Vagina (tissue), 2 donors: ENCODE results near the gene KLK13. TPM values are rescaled to one million over a fixed set of nuclear protein-coding genes. Genes with fewer than 3 reads are reported as not detected.

Experiments
- DNase-seq, 2 donors: peaks; one replicate each; pipeline ENCODE4 v3.0.0-alpha.2; 2017; ENCODE audit errors: extremely low spot score in 2 of 2
- H3K27ac ChIP-seq: fragments of 200-600 bp; sonication (generic); one replicate; pipeline ENCODE4 v1.5.1; 2019
- H3K27me3 ChIP-seq: fragments of 200-600 bp; sonication (generic); one replicate; pipeline ENCODE4 v1.5.1; 2019
- H3K36me3 ChIP-seq, 2 donors: fragments of 200-600 bp; sonication (generic); one replicate each; pipeline ENCODE4 v1.5.1; 2017 to 2019
- H3K4me1 ChIP-seq: fragments of 200-600 bp; sonication (generic); one replicate; pipeline ENCODE4 v1.5.1; 2019
- H3K4me3 ChIP-seq, 2 donors: fragments of 200-600 bp; sonication (generic); 1 replicate in 1 of 2; 2 replicates in 1 of 2; pipeline ENCODE4 v1.5.1; 2016 to 2019
- H3K9me3 ChIP-seq: fragments of 200-600 bp; sonication (generic); one replicate; pipeline ENCODE4 v1.5.1; 2019
- CTCF ChIP-seq, 3 experiments: fragments of 450-650 bp in 2 of 3; fragments of 200-600 bp in 1 of 3; sonication (generic) in 1 of 3; IDR thresholded peaks; one replicate each; pipeline ENCODE4 v1.5.1; 2017 to 2019; ENCODE audit warnings: antibody characterized with exemption in 3 of 3, mild to moderate bottlenecking in 2 of 3, moderate library complexity in 2 of 3
- POLR2A ChIP-seq, 2 donors: fragments of 450-650 bp; IDR thresholded peaks; one replicate each; pipeline ENCODE4 v1.6.1; 2017; ENCODE audit warnings: antibody characterized with exemption in 2 of 2, mild to moderate bottlenecking in 2 of 2, moderate library complexity in 2 of 2
- POLR2AphosphoS5 ChIP-seq, 2 donors: sonication (generic); formaldehyde crosslinking; IDR thresholded peaks; one replicate each; pipeline ENCODE4 v1.9.0; 2017; ENCODE audit warnings: antibody characterized with exemption in 2 of 2, mild to moderate bottlenecking in 2 of 2, low read depth in 1 of 2; ENCODE audit not compliant: insufficient read depth in 1 of 2
- intact Hi-C: fragments of 100-400 bp; cut with DNase I; formaldehyde crosslinking; loops from one replicate; pipeline ENCODE4 v1.15.1; 2023
- total RNA-seq: library from RNA; depleted of rRNA; stranded (reverse); fragments of >200 nt; gene quantifications from one replicate; pipeline ENCODE4 v1.2.3, GENCODE V29; 2016

KLK13 gene
- total RNA-seq, 1 donor from 2014 or later, result 31.2 TPM

- H3K4me1 ChIP-seq, result peaks cover 4% of the 10 kb centered on the region
- TF ChIP-seq POLR2A (IDR thresholded peaks at IDR 0.05), result no peak
- TF ChIP-seq POLR2AphosphoS5 (IDR thresholded peaks at IDR 0.05; ENCODE audit: insufficient read depth in 1 of 2, low read depth in 1 of 2), result no peak
- H3K27me3 ChIP-seq, result no peaks in the 10 kb centered on the region
- intact Hi-C loops, result loop anchor here (10.0 kb wide), 1 partner anchor 245 kb away; no protein-coding TSS in a partner anchor
- DNase-seq, result no peak
- H3K9me3 ChIP-seq, result no peaks in the 10 kb centered on the region
- H3K4me3 ChIP-seq, result no peak overlapping the region
- H3K36me3 ChIP-seq, result no peaks in the 10 kb centered on the region
- H3K27ac ChIP-seq, result no peak overlapping the region
Observed at GRCh38 chr19:51089786-51090185, 24.9 kb upstream of the KLK13 start.

GRCh38 chr19:51086153-51086850 lies 21.4 kb upstream of the KLK13 start:
- intact Hi-C loops, result no loop called here
- no peak for DNase-seq
- Histone ChIP-seq H3K9me3 (no peaks in the 10 kb centered on the region), H3K4me3 (no peak overlapping the region), H3K27ac (no peak overlapping the region), H3K27me3 (no peaks in the 10 kb centered on the region), H3K4me1 (no peaks in the 10 kb centered on the region), H3K36me3 (no peaks in the 10 kb centered on the region)
- TF ChIP-seq CTCF (IDR thresholded peaks at IDR 0.05), result no peak
- no peak for TF ChIP-seq POLR2A (IDR thresholded peaks at IDR 0.05)
- TF ChIP-seq POLR2AphosphoS5 (IDR thresholded peaks at IDR 0.05; ENCODE audit: insufficient read depth in 1 of 2, low read depth in 1 of 2), result no peak

- intact Hi-C loops, result no loop called here
- H3K27ac ChIP-seq, result no peak overlapping the region
- no peak for TF ChIP-seq POLR2A (IDR thresholded peaks at IDR 0.05)
- no peak for TF ChIP-seq CTCF (IDR thresholded peaks at IDR 0.05)
- no peak for TF ChIP-seq POLR2AphosphoS5 (IDR thresholded peaks at IDR 0.05; ENCODE audit: insufficient read depth in 1 of 2, low read depth in 1 of 2)
- no peaks in the 10 kb centered on the region for H3K9me3 ChIP-seq
- H3K36me3 ChIP-seq, result no peaks in the 10 kb centered on the region
- H3K27me3 ChIP-seq, result no peaks in the 10 kb centered on the region
- DNase-seq, result no peak
- no peaks in the 10 kb centered on the region for H3K4me1 ChIP-seq
- no peak overlapping the region for H3K4me3 ChIP-seq
Observed at GRCh38 chr19:51084505-51084904, 19.6 kb upstream of the KLK13 start.

- Histone ChIP-seq H3K4me3 (no peak overlapping the region), H3K4me1 (no peaks in the 10 kb centered on the region), H3K27ac (no peak overlapping the region), H3K36me3 (no peaks in the 10 kb centered on the region), H3K27me3 (no peaks in the 10 kb centered on the region), H3K9me3 (no peaks in the 10 kb centered on the region)
- TF ChIP-seq POLR2A (IDR thresholded peaks at IDR 0.05) (no peak), POLR2AphosphoS5 (IDR thresholded peaks at IDR 0.05; ENCODE audit: insufficient read depth in 1 of 2, low read depth in 1 of 2) (no peak), CTCF (IDR thresholded peaks at IDR 0.05) (no peak)
- no peak for DNase-seq
- intact Hi-C loops, result no loop called here
Observed at GRCh38 chr19:51083783-51084182, 18.9 kb upstream of the KLK13 start.

- intact Hi-C loops, result no loop called here
- Histone ChIP-seq H3K4me1 (no peaks in the 10 kb centered on the region), H3K27ac (no peak overlapping the region), H3K27me3 (no peaks in the 10 kb centered on the region), H3K4me3 (no peak overlapping the region), H3K36me3 (no peaks in the 10 kb centered on the region), H3K9me3 (no peaks in the 10 kb centered on the region)
- TF ChIP-seq POLR2A (IDR thresholded peaks at IDR 0.05) (no peak), POLR2AphosphoS5 (IDR thresholded peaks at IDR 0.05; ENCODE audit: insufficient read depth in 1 of 2, low read depth in 1 of 2) (no peak), CTCF (IDR thresholded peaks at IDR 0.05) (no peak)
- DNase-seq, result no peak
Observed at GRCh38 chr19:51083181-51083580, 18.3 kb upstream of the KLK13 start.
